GM12878 (cell line): Measurements from ENCODE around the gene CLASP1. TPM values are rescaled to one million over a fixed set of nuclear protein-coding genes. Genes with fewer than 3 reads are reported as not detected.

Experiments used
- ATAC-seq: fragments of 200-7000 bp; cut with Tn5 transposase; 3 replicates; pipeline ENCODE4 v1.9.1; 2020; ENCODE audit warnings: mild to moderate bottlenecking, moderate library complexity
- BruUV-seq: library from RNA; stranded (reverse); fragments of 400-500 nt; replicated peaks from 2 replicates; lab custom pipeline; 2021; lab: Mats Ljungman, UMichigan
- CTCF ChIA-PET: fragments of 300-600 bp; sonication (Branson Sonifier 250); formaldehyde crosslinking; extraction: SDS; loops from one replicate; lab custom pipeline; 2021; ENCODE audit warnings: inconsistent platforms; lab: Yijun Ruan, JAX
- POLR2A ChIA-PET: fragments of 350-600 bp; formaldehyde crosslinking; extraction: SDS; loops from one replicate; lab custom pipeline; 2021; ENCODE audit warnings: inconsistent platforms; lab: Charles Lee
- RAD21 ChIA-PET: fragments of 300-600 bp; sonication (Branson Sonifier 250); formaldehyde crosslinking; loops from one replicate; lab custom pipeline; 2023; ENCODE audit warnings: antibody characterized with exemption; ENCODE audit not compliant: unreplicated experiment; lab: Charles Lee
- SMC1A ChIA-PET: fragments of 300-600 bp; sonication (Branson Sonifier 250); formaldehyde crosslinking; loops from one replicate; lab custom pipeline; 2023; ENCODE audit not compliant: unreplicated experiment, uncharacterized antibody; lab: Charles Lee
- DNase-seq: peaks from one replicate; pipeline ENCODE4 v3.0.0-alpha.2; 2011; ENCODE audit warnings: low read depth, low spot score
- FAIRE-seq: peaks from 3 replicates; lab custom pipeline; 2011; peaks lifted over from hg19 to GRCh38; lab: Jason Lieb, UNC
- H2AFZ ChIP-seq: 2 replicates; pipeline ENCODE4 v1.6.0; 2011; ENCODE audit warnings: low read depth, low read length, control low read depth; ENCODE audit not compliant: control insufficient read depth
- H3K27ac ChIP-seq: 2 replicates; pipeline ENCODE4 v1.5.1; 2011; ENCODE audit warnings: control low read depth; ENCODE audit not compliant: control insufficient read depth, insufficient read depth
- H3K27me3 ChIP-seq, 2 experiments: replicated peaks in 1 of 2; 2 replicates each; pipeline versions ENCODE4 v1.6.0 to v1.6.1; 2011; ENCODE audit warnings: low read length in 1 of 2; ENCODE audit not compliant: control insufficient read depth in 2 of 2, insufficient read depth in 2 of 2
- H3K36me3 ChIP-seq, 2 experiments: 2 replicates each; pipeline ENCODE4 v1.5.1; 2011; ENCODE audit warnings: low read length in 1 of 2; ENCODE audit not compliant: control insufficient read depth in 2 of 2, insufficient read depth in 2 of 2
- H3K4me1 ChIP-seq: 2 replicates; pipeline ENCODE4 v1.6.1; 2011; ENCODE audit warnings: mild to moderate bottlenecking, low read length, moderate library complexity, mixed read lengths; ENCODE audit not compliant: control insufficient read depth, insufficient read depth
- H3K4me2 ChIP-seq: 2 replicates; pipeline ENCODE4 v1.6.0; 2011; ENCODE audit warnings: control low read depth; ENCODE audit not compliant: control insufficient read depth, insufficient read depth
- H3K4me3 ChIP-seq: fragments of 200-600 bp; sonication (generic); 2 replicates; pipeline ENCODE4 v1.5.1; 2016
- H3K79me2 ChIP-seq: 2 replicates; pipeline ENCODE4 v1.6.0; 2011; ENCODE audit warnings: low read length; ENCODE audit not compliant: control insufficient read depth, insufficient read depth
- H3K9ac ChIP-seq: 2 replicates; pipeline ENCODE4 v1.8.0; 2011; ENCODE audit warnings: low read length, control low read depth, mixed read lengths; ENCODE audit not compliant: control insufficient read depth, insufficient read depth
- H3K9me3 ChIP-seq: replicated peaks from 3 replicates; pipeline ENCODE4 v1.5.1; 2011; ENCODE audit warnings: mild to moderate bottlenecking, low read length; ENCODE audit not compliant: control insufficient read depth, insufficient read depth
- H4K20me1 ChIP-seq: 2 replicates; pipeline ENCODE4 v1.6.0; 2011; ENCODE audit not compliant: control insufficient read depth, insufficient read depth
- CUX1 ChIP-seq: IDR thresholded peaks from 2 replicates; pipeline ENCODE4 v1.6.1; 2012; ENCODE audit warnings: improper control_type of control experiment, low read depth, low read length; ENCODE audit not compliant: insufficient replicate concordance
- PKNOX1 ChIP-seq: fragments of 450-650 bp; IDR thresholded peaks from 2 replicates; pipeline ENCODE4 v1.6.1; 2016; ENCODE audit warnings: mild to moderate bottlenecking
- PRDM15 ChIP-seq: fragments of 450-650 bp; formaldehyde crosslinking; IDR thresholded peaks from 2 replicates; pipeline ENCODE4 v1.4.0; 2020; ENCODE audit warnings: mild to moderate bottlenecking, moderate library complexity
- ZBTB40 ChIP-seq: fragments of 450-650 bp; IDR thresholded peaks from 2 replicates; pipeline ENCODE4 v1.6.1; 2016; ENCODE audit warnings: mild to moderate bottlenecking, moderate library complexity, borderline replicate concordance
- ZNF274 ChIP-seq: IDR thresholded peaks from one replicate; pipeline ENCODE4 v1.8.0; 2011; ENCODE audit not compliant: insufficient read length, insufficient read depth
- ZNF384 ChIP-seq: IDR thresholded peaks from 2 replicates; pipeline ENCODE4 v1.6.1; 2012; ENCODE audit warnings: low read depth, mild to moderate bottlenecking, low read length, improper control_type of control experiment, borderline replicate concordance
- WGBS: methylation state at CpG from one replicate; pipeline ENCODE4 v1.1.6; 2016; ENCODE audit warnings: low lambda C conversion rate; ENCODE audit not compliant: insufficient replicate concordance, insufficient coverage; ENCODE audit errors: missing lambda C conversion rate; 5-methylcytosine and 5-hydroxymethylcytosine counted together
- in situ Hi-C: fragments of 300-500 bp; cut with MboI; formaldehyde crosslinking; loops from 9 replicates; pipeline ENCODE4 v1.14.3; 2018; ENCODE audit warnings: mixed read lengths
- intact Hi-C: fragments of 100-400 bp; cut with micrococcal nuclease; formaldehyde crosslinking; loops from one replicate; pipeline ENCODE4 v1.14.2; 2022; ENCODE audit not compliant: unreplicated experiment
- polyA plus RNA-seq, 11 experiments: library from polyadenylated mRNA; depleted of rRNA in 4 of 11; unstranded in 6 of 11; stranded (reverse) in 5 of 11; fragments of >200 nt; fragmentation: Nextera tagmentation in 4 of 11; fragmentation: Illumina TruSeq in 1 of 11; extraction: Ambion mirVana in 4 of 11; extraction: Trizol in 1 of 11; gene quantifications; 1 replicate in 1 of 11; 2 replicates in 10 of 11; pipeline versions ENCODE4 v1.2.1 to v1.2.3, GENCODE V29; 2011 to 2016; ENCODE audit warnings: inconsistent platforms in 2 of 11, missing spikeins in 2 of 11, low read depth in 1 of 11
- total RNA-seq, 4 experiments: library from RNA; depleted of rRNA in 3 of 4; stranded (reverse); fragments of >200 nt in 3 of 4; fragmentation: Illumina TruSeq in 1 of 4; extraction: Trizol in 1 of 4; gene quantifications; 2 replicates each; pipeline versions ENCODE4 v1.2.1 to v1.2.3, GENCODE V29; 2013 to 2021

The CLASP1 gene
- total and polyA plus RNA-seq, 10 of the 15 experiments (the other 5 are each of a cell fraction or from before 2014, with no cell fraction given): 1.4 to 62.4 (median 32.9) TPM

- intact Hi-C loops (no loop called here), in situ Hi-C loops (no loop called here)
- no peak overlapping the region for H2AFZ ChIP-seq
- H3K4me3 ChIP-seq: no peak overlapping the region
- ChIA-PET CTCF (no interaction called here), SMC1A (no interaction called here), RAD21 (no interaction called here), POLR2A (no interaction called here)
- no peak for FAIRE-seq
- H3K9me3 ChIP-seq: no peaks in the 10 kb centered on the region
- DNase-seq: no peak
- H3K4me1 ChIP-seq: no peaks in the 10 kb centered on the region
- no peak overlapping the region for H3K4me2 ChIP-seq
- H4K20me1 ChIP-seq: no peaks in the 10 kb centered on the region
- H3K79me2 ChIP-seq: no peaks in the 10 kb centered on the region
- WGBS: 96% methylated on average over 15 of the region's 15 CpGs
- H3K9ac ChIP-seq: no peak overlapping the region
- H3K27me3 ChIP-seq: no peaks in the 10 kb centered on the region
- peaks cover 21 to 35% of the 10 kb centered on the region in 2 experiments for H3K36me3 ChIP-seq
- BruUV-seq: no TSS peak
- H3K27ac ChIP-seq: no peak overlapping the region
- no peak for ATAC-seq
- TF ChIP-seq PRDM15 (CRISPR knock-in tag) (no peak), ZNF384 (no peak), CUX1 (no peak), ZNF274 (no peak), PKNOX1 (no peak), ZBTB40 (no peak)
Observed at GRCh38 chr2:121348128-121348740, 301.0 kb downstream of the CLASP1 start.
